K562 (cell line): ENCODE data around the gene SRRM5. TPM values are rescaled to one million over a fixed set of nuclear protein-coding genes. Genes with fewer than 3 reads are reported as not detected.

ENCODE experiments used
- CCNT2 ChIP-seq: IDR thresholded peaks from 2 replicates; pipeline ENCODE4 v1.6.1; 2011; ENCODE audit warnings: borderline replicate concordance, low read depth, mild to moderate bottlenecking, moderate library complexity, mixed read lengths, low read length; ENCODE audit not compliant: insufficient read length; ENCODE audit errors: extremely low read depth
- CREM ChIP-seq: IDR thresholded peaks from 2 replicates; pipeline ENCODE4 v1.6.1; 2014; ENCODE audit warnings: antibody characterized with exemption, low read depth
- CXXC5 ChIP-seq: fragments of 250-450 bp; sonication (Bioruptor Pico); IDR thresholded peaks from 2 replicates; pipeline ENCODE4 v1.8.0; 2022; ENCODE audit warnings: inconsistent platforms, mild to moderate bottlenecking, moderate library complexity
- E2F3 ChIP-seq: fragments of 250-450 bp; sonication (Bioruptor Pico); IDR thresholded peaks from 2 replicates; pipeline ENCODE4 v1.4.0; 2020; ENCODE audit warnings: mild to moderate bottlenecking
- HNRNPUL1 ChIP-seq: fragments of 200-400 bp; formaldehyde crosslinking; IDR thresholded peaks from 2 replicates; pipeline ENCODE4 v1.6.1; 2017; ENCODE audit warnings: low read length
- HOXB6 ChIP-seq: fragments of 250-450 bp; sonication (Bioruptor Pico); IDR thresholded peaks from 2 replicates; pipeline ENCODE4 v1.5.1; 2022; ENCODE audit warnings: mild to moderate bottlenecking, borderline replicate concordance
- MBD2 ChIP-seq: sonication (generic); IDR thresholded peaks from 2 replicates; pipeline ENCODE4 v1.6.1; 2016; ENCODE audit warnings: low read depth, borderline replicate concordance
- MCM2 ChIP-seq: fragments of 450-650 bp; IDR thresholded peaks from 2 replicates; pipeline ENCODE4 v1.6.1; 2017; ENCODE audit warnings: low read depth, mild to moderate bottlenecking
- NFRKB ChIP-seq: fragments of 450-650 bp; IDR thresholded peaks from 2 replicates; pipeline ENCODE4 v1.6.1; 2016; ENCODE audit warnings: low read depth
- TEAD4 ChIP-seq, 2 experiments: sonication (generic) in 1 of 2; formaldehyde crosslinking in 1 of 2; IDR thresholded peaks; 2 replicates each; pipeline versions ENCODE4 v1.6.1 to v1.8.0; 2012 to 2022; ENCODE audit warnings: borderline replicate concordance in 1 of 2, inconsistent platforms in 1 of 2, low read length in 1 of 2, mild to moderate bottlenecking in 1 of 2, missing genetic modification reagents in 1 of 2
- ZNF212 ChIP-seq: fragments of 450-650 bp; formaldehyde crosslinking; IDR thresholded peaks from 2 replicates; pipeline ENCODE4 v1.4.0; 2020; ENCODE audit warnings: mild to moderate bottlenecking
- ZNF316 ChIP-seq: fragments of 450-650 bp; IDR thresholded peaks from 2 replicates; pipeline ENCODE4 v1.6.1; 2016
- ZZZ3 ChIP-seq: fragments of 450-650 bp; IDR thresholded peaks from 2 replicates; pipeline ENCODE4 v1.6.1; 2016; ENCODE audit warnings: antibody characterized with exemption, mild to moderate bottlenecking, moderate library complexity
- polyA plus RNA-seq, 8 experiments: library from polyadenylated mRNA; depleted of rRNA in 4 of 8; stranded (reverse) in 5 of 8; unstranded in 3 of 8; fragments of >200 nt; fragmentation: Nextera tagmentation in 2 of 8; fragmentation: Illumina TruSeq in 1 of 8; extraction: Ambion mirVana in 2 of 8; extraction: Trizol in 1 of 8; gene quantifications; 2 replicates each; pipeline versions ENCODE4 v1.2.1 to v1.2.3, GENCODE V29; 2011 to 2014; ENCODE audit warnings: inconsistent platforms in 1 of 8, missing spikeins in 1 of 8
- total RNA-seq, 7 experiments: library from RNA; depleted of rRNA in 6 of 7; stranded (reverse); fragments of >200 nt in 6 of 7; fragmentation: Illumina TruSeq in 2 of 7; extraction: Trizol in 2 of 7; gene quantifications; 2 replicates each; pipeline versions ENCODE4 v1.2.1 to v1.2.3, GENCODE V29; 2011 to 2021; ENCODE audit warnings: low replicate concordance in 1 of 7
- TF ChIP-seq, protein P1 (sequence below): fragments of 250-450 bp; sonication (Bioruptor Pico); IDR thresholded peaks from 2 replicates; pipeline ENCODE4 v1.8.0; 2021; ENCODE audit warnings: moderate library complexity, mild to moderate bottlenecking, inconsistent platforms
- TF ChIP-seq, protein P2 (sequence below): fragments of 250-450 bp; sonication (Bioruptor Pico); IDR thresholded peaks from 2 replicates; pipeline ENCODE4 v1.9.0; 2021; ENCODE audit warnings: mild to moderate bottlenecking, inconsistent platforms
- TF ChIP-seq, protein P3 (sequence below): sonication (generic); formaldehyde crosslinking; IDR thresholded peaks from 2 replicates; pipeline ENCODE4 v1.8.0; 2022; ENCODE audit warnings: missing genetic modification reagents, mild to moderate bottlenecking, moderate library complexity, borderline replicate concordance
- TF ChIP-seq, protein P4 (sequence below): sonication (generic); formaldehyde crosslinking; IDR thresholded peaks from 2 replicates; pipeline ENCODE4 v1.9.0; 2022; ENCODE audit warnings: mild to moderate bottlenecking, missing genetic modification reagents
- TF ChIP-seq, protein P5 (sequence below): fragments of 250-450 bp; sonication (Bioruptor Pico); IDR thresholded peaks from 2 replicates; pipeline ENCODE4 v1.5.0; 2021; ENCODE audit warnings: mild to moderate bottlenecking, moderate library complexity

SRRM5 gene
- total and polyA plus RNA-seq, 9 of the 15 experiments (the other 6 are each of a cell fraction or from before 2014, with no cell fraction given), result 0.09 to 0.45 (median 0.18) TPM; not detected in 2

DNA sequence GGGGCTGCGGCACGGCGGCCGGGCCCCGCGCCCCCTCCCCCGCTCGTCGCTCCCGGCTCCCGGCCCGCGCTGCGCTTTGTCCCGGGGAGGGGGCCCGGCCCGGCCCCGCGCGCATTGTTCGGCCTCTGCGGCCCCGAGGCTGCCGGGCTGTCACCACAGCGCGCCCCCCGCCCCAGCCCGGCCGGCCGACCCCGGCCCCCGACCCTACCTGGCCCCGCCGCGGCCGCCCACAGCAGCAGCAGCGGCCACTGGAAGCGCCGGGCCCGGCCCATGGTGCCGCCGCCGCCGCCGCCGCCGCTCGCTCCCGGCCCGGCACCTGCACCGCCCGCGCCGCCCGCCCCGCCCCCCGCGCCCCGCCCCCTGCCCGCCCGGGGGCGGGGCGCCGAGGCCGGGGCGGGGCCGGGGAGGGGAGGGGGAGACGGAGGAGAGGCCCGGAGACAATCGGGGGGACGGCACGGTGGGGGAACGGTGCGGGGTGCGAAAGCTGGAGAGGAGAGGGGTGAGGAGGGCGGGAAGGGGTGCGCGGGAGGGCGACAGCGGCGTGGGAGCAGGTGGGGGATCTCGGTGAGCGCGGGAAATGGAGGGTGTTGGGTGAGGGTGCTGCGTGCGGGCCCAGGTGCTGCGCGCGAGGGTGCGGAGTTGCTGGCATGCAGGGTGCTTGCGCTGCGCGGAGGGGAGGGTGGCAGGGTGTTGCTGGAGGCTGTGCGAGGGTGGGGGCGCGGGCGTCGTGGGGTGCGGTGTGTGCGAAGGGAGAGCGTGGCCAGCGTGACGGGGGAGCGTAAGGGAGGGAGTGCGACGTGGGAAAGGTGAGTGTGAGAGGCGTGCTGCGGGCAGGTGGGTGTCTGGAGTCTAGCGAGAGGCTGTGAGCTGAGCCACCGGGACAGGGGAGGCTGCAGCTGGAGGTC is 27.9 kb downstream of the SRRM5 start, which contains the start of gene CADM4 (continued):
- TF ChIP-seq TEAD4 (IDR thresholded peaks at IDR 0.05; ENCODE audit: low read length) (no peak), TEAD4 (CRISPR knock-in tag; IDR thresholded peaks at IDR 0.05; ENCODE audit: borderline replicate concordance) (no peak), MBD2 (no peak), CREM (no peak), E2F3 (CRISPR knock-in tag) (peak; percentile 54; the same call in 1 of the 2 replicates), ZNF316 (peak; percentile 81), ZNF212 (no peak), CXXC5 (peak; percentile 26; the same call in 1 of the 2 replicates), ZZZ3 (no peak), CCNT2 (no peak), HOXB6 (CRISPR knock-in tag) (no peak), MCM2 (no peak), HNRNPUL1 (no peak), NFRKB (no peak)
- TF ChIP-seq, protein P1, sequence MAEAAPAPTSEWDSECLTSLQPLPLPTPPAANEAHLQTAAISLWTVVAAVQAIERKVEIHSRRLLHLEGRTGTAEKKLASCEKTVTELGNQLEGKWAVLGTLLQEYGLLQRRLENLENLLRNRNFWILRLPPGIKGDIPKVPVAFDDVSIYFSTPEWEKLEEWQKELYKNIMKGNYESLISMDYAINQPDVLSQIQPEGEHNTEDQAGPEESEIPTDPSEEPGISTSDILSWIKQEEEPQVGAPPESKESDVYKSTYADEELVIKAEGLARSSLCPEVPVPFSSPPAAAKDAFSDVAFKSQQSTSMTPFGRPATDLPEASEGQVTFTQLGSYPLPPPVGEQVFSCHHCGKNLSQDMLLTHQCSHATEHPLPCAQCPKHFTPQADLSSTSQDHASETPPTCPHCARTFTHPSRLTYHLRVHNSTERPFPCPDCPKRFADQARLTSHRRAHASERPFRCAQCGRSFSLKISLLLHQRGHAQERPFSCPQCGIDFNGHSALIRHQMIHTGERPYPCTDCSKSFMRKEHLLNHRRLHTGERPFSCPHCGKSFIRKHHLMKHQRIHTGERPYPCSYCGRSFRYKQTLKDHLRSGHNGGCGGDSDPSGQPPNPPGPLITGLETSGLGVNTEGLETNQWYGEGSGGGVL (CRISPR knock-in tag), result no peak
- TF ChIP-seq, protein P2, sequence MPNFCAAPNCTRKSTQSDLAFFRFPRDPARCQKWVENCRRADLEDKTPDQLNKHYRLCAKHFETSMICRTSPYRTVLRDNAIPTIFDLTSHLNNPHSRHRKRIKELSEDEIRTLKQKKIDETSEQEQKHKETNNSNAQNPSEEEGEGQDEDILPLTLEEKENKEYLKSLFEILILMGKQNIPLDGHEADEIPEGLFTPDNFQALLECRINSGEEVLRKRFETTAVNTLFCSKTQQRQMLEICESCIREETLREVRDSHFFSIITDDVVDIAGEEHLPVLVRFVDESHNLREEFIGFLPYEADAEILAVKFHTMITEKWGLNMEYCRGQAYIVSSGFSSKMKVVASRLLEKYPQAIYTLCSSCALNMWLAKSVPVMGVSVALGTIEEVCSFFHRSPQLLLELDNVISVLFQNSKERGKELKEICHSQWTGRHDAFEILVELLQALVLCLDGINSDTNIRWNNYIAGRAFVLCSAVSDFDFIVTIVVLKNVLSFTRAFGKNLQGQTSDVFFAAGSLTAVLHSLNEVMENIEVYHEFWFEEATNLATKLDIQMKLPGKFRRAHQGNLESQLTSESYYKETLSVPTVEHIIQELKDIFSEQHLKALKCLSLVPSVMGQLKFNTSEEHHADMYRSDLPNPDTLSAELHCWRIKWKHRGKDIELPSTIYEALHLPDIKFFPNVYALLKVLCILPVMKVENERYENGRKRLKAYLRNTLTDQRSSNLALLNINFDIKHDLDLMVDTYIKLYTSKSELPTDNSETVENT (CRISPR knock-in tag), result no peak
- TF ChIP-seq, protein P3, sequence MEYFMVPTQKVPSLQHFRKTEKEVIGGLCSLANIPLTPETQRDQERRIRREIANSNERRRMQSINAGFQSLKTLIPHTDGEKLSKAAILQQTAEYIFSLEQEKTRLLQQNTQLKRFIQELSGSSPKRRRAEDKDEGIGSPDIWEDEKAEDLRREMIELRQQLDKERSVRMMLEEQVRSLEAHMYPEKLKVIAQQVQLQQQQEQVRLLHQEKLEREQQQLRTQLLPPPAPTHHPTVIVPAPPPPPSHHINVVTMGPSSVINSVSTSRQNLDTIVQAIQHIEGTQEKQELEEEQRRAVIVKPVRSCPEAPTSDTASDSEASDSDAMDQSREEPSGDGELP (CRISPR knock-in tag), result peak; percentile 61
- TF ChIP-seq, protein P4, sequence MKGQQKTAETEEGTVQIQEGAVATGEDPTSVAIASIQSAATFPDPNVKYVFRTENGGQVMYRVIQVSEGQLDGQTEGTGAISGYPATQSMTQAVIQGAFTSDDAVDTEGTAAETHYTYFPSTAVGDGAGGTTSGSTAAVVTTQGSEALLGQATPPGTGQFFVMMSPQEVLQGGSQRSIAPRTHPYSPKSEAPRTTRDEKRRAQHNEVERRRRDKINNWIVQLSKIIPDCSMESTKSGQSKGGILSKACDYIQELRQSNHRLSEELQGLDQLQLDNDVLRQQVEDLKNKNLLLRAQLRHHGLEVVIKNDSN, result no peak
- TF ChIP-seq, protein P5, sequence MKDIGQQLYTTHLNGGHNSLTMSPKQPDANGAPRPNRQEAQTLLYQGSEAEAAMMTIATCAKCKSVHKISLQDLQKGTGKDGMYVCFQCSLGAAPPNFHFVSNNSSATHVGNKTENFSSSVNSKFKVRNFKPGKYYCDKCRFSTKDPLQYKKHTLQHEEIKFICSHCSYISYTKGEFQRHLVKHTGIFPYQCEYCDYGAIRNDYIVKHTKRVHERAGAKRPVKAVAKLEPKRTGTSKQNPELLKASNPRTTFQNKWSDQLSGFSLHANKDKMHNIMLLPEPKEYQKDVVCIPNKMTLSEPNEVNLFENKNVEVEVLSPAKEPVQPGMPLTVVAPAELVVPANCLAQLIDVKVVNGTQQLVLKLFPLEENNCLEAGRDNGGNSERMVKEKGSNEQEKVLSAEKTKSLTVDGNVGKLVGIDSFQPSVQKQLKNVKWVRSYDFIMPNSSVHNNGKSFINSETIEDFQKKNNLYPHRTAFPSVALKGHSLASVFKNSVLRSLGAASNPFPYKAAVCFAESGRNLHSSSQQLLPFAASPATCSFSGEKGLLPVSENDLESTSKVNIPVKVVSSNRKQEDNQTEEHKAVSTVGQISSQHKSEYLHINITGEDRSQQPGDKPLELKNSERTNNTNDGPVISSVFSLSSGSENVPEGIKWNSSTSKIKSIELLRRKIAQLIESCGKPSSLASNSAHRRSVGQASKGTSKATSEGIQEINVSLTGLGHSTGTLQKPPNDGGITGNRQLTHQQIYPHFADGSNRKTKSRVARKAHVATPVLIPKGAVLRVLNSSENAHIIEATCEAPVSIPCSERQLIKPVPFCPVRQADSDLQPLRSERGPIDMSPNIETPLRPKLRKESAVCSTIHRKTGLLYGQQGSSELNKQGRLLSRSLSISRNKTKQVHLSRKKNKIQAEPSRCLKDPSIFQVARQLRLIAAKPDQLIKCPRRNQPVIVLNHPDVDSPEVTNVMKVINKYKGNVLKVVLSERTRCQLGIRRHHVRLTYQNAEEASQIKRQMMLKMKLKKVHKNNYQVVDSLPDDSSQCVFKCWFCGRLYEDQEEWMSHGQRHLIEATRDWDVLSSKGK (CRISPR knock-in tag), result no peak
